NCI-H69 (cell line): Measurements from ENCODE around the gene ARHGAP26.

Source experiments
- DNase-seq: peaks from one replicate; lab custom pipeline; 2025; lab: John Stamatoyannopoulos, UW

The ARHGAP26 gene

GRCh38 chr5:142810743-142811290 lies 40.6 kb downstream of the ARHGAP26 start:
- DNase-seq, result no peak

GRCh38 chr5:142811866-142812557 lies 41.8 kb downstream of the ARHGAP26 start:
- no peak for DNase-seq

GRCh38 chr5:142813220-142813619 lies 43.0 kb downstream of the ARHGAP26 start:
- DNase-seq, result no peak

GRCh38 chr5:142814122-142814521 lies 43.9 kb downstream of the ARHGAP26 start:
- no peak for DNase-seq

- DNase-seq, result no peak
These were observed 45.3 kb downstream of the ARHGAP26 start for GRCh38 chr5:142815469-142815868.

- peak; percentile 76 for DNase-seq
These were observed 46.6 kb downstream of the ARHGAP26 start for GRCh38 chr5:142816531-142817430.

GRCh38 chr5:142817949-142818431 lies 47.8 kb downstream of the ARHGAP26 start:
- no peak for DNase-seq

GRCh38 chr5:142819292-142819691 lies 49.1 kb downstream of the ARHGAP26 start:
- peak; percentile 47 for DNase-seq

GRCh38 chr5:142819825-142820224 lies 49.6 kb downstream of the ARHGAP26 start:
- no peak for DNase-seq

GRCh38 chr5:142820447-142820846 lies 50.3 kb downstream of the ARHGAP26 start:
- DNase-seq, result no peak

GRCh38 chr5:142821034-142821732 lies 51.0 kb downstream of the ARHGAP26 start:
- no peak for DNase-seq

- peak; percentile 54 for DNase-seq
These were observed 51.7 kb downstream of the ARHGAP26 start for GRCh38 chr5:142821733-142822487.

GRCh38 chr5:142823126-142823525 lies 52.9 kb downstream of the ARHGAP26 start:
- peak; percentile 45 for DNase-seq

GRCh38 chr5:142823806-142824205 lies 53.6 kb downstream of the ARHGAP26 start:
- DNase-seq, result peak; percentile 39

- DNase-seq, result peak; percentile 96
These were observed 54.2 kb downstream of the ARHGAP26 start for GRCh38 chr5:142824391-142824790.

GRCh38 chr5:142825378-142826089 lies 55.4 kb downstream of the ARHGAP26 start:
- DNase-seq, result peak; percentile 50

GRCh38 chr5:142826093-142826492 lies 55.9 kb downstream of the ARHGAP26 start:
- DNase-seq, result no peak

- no peak for DNase-seq
These were observed 56.7 kb downstream of the ARHGAP26 start for GRCh38 chr5:142826741-142827492.

- DNase-seq, result peak; percentile 17
These were observed 57.9 kb downstream of the ARHGAP26 start for GRCh38 chr5:142827934-142828576.
